ENCODE measurements around the gene RASAL3.

RASAL3 gene

GRCh38 chr19:15464394-15465385, at the start of gene RASAL3:
TSS of gene RASAL3 (minus strand) at chr19:15464544. CDS start at chr19:15464358, 186 bp downstream.
- Mint-ChIP-seq H3K27me3 (ENCODE audit: low read depth) (peaks cover 83% of the 10 kb centered on the region), H3K4me1 (peaks cover 4% of the 10 kb centered on the region), H3K36me3 (ENCODE audit: low read depth) (no peaks in the 10 kb centered on the region), H3K4me3 (no peak within 1 kb of the TSS), H3K9me3 (no peaks in the 10 kb centered on the region), H3K27ac (no peak within 1 kb of the TSS)
- TF ChIP-seq CTCF (IDR thresholded peaks at IDR 0.05; ENCODE audit: unreplicated experiment in 3 of 3): no peak

GRCh38 chr19:15511671-15512424, 47.5 kb upstream of the RASAL3 start:
- Mint-ChIP-seq H3K36me3 (ENCODE audit: low read depth) (no peaks in the 10 kb centered on the region), H3K4me3 (no peak overlapping the region), H3K27ac (no peak overlapping the region), H3K27me3 (ENCODE audit: low read depth) (peaks cover 24% of the 10 kb centered on the region), H3K9me3 (peaks cover 16% of the 10 kb centered on the region), H3K4me1 (no peaks in the 10 kb centered on the region)
- TF ChIP-seq CTCF (IDR thresholded peaks at IDR 0.05; ENCODE audit: unreplicated experiment in 3 of 3): no peak

- H3K4me1 Mint-ChIP-seq: no peaks in the 10 kb centered on the region
- H3K27me3 Mint-ChIP-seq (ENCODE audit: low read depth): peaks cover 20% of the 10 kb centered on the region
- TF ChIP-seq CTCF (IDR thresholded peaks at IDR 0.05; ENCODE audit: unreplicated experiment in 3 of 3): no peak
- H3K4me3 Mint-ChIP-seq: no peak within 1 kb of the TSS
- H3K27ac Mint-ChIP-seq: no peak within 1 kb of the TSS
- no peaks in the 10 kb centered on the region for H3K36me3 Mint-ChIP-seq (ENCODE audit: low read depth)
- H3K9me3 Mint-ChIP-seq: peaks cover 9% of the 10 kb centered on the region
Observed at GRCh38 chr19:15508035-15508710, 43.8 kb upstream of the RASAL3 start, which contains the start of gene CYP4F22. TSS of gene CYP4F22 (plus strand) at chr19:15508525. CDS start at chr19:15525337, 16,812 bp downstream.

GRCh38 chr19:15507068-15508034, 43.0 kb upstream of the RASAL3 start:
- peaks cover 22% of the 10 kb centered on the region for H3K27me3 Mint-ChIP-seq (ENCODE audit: low read depth)
- H3K4me1 Mint-ChIP-seq: no peaks in the 10 kb centered on the region
- no peaks in the 10 kb centered on the region for H3K36me3 Mint-ChIP-seq (ENCODE audit: low read depth)
- H3K4me3 Mint-ChIP-seq: no peak overlapping the region
- no peak overlapping the region for H3K27ac Mint-ChIP-seq
- peaks cover 9% of the 10 kb centered on the region for H3K9me3 Mint-ChIP-seq
- no peak for TF ChIP-seq CTCF (IDR thresholded peaks at IDR 0.05; ENCODE audit: unreplicated experiment in 3 of 3)

- Mint-ChIP-seq H3K36me3 (ENCODE audit: low read depth) (no peaks in the 10 kb centered on the region), H3K4me3 (no peak overlapping the region), H3K4me1 (no peaks in the 10 kb centered on the region), H3K9me3 (peaks cover 9% of the 10 kb centered on the region), H3K27ac (no peak overlapping the region), H3K27me3 (ENCODE audit: low read depth) (peaks cover 23% of the 10 kb centered on the region)
- TF ChIP-seq CTCF (IDR thresholded peaks at IDR 0.05; ENCODE audit: unreplicated experiment in 3 of 3): no peak
Observed at GRCh38 chr19:15506074-15506571, 41.8 kb upstream of the RASAL3 start.
